ENCODE data around the gene NSD1.
"Not testable (repeated sequence)": the region's sequence is repeated elsewhere in the genome, so short reads cannot be mapped to it uniquely, and the experiment has no call there.

Gene NSD1

GRCh38 chr5:177290816-177291596, 157.4 kb downstream of the NSD1 start:
- DNase-seq (ENCODE audit: low read depth), result no peak

- no peak for DNase-seq (ENCODE audit: low read depth)
These were observed 158.2 kb downstream of the NSD1 start for GRCh38 chr5:177291735-177292134.

GRCh38 chr5:177293819-177294581, 160.4 kb downstream of the NSD1 start:
- no peak for DNase-seq (ENCODE audit: low read depth)

DNA sequence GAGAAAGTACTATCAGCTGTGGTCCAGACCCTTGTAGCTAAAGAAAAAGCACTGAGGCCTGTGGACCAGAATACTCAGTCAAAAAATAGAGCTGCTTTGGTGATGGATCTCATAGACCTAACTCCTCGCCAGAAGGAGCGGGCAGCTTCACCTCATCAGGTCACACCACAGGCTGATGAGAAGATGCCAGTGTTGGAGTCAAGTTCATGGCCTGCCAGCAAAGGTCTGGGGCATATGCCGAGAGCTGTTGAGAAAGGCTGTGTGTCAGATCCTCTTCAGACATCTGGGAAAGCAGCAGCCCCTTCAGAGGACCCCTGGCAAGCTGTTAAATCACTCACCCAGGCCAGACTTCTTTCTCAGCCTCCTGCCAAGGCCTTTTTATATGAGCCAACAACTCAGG, 161.1 kb downstream of the NSD1 start:
- DNase-seq (ENCODE audit: low read depth), result no peak

DNA sequence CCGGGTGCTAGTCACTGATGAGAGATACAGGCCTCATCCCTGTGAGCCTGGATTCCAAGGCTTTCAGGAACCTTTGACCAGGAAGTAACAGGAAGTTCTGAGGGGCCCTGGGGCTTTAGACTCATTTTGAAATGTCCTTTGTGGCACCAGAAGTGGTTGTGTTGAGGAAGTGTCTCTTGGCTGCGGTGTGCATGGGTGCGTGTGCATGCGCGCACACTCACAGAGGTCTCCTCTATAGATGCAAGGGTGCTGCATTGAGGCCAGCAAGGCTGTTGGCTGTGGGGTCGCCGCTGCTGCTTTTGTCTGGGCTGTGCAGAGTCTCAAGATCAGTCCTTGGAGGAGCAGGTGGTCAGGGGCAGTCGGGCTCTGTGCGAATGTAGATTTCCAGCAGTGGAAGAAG, 162.4 kb downstream of the NSD1 start:
- no peak for DNase-seq (ENCODE audit: low read depth)

GRCh38 chr5:177296581-177296980, 163.0 kb downstream of the NSD1 start:
- DNase-seq (ENCODE audit: low read depth), result no peak

GRCh38 chr5:177297922-177298321, 164.3 kb downstream of the NSD1 start:
- DNase-seq (ENCODE audit: low read depth), result no peak

- DNase-seq (ENCODE audit: low read depth), result no peak
These were observed 166.1 kb downstream of the NSD1 start for GRCh38 chr5:177299697-177300096.

- DNase-seq (ENCODE audit: low read depth), result peak; percentile 88
These were observed 166.8 kb downstream of the NSD1 start for GRCh38 chr5:177300236-177300880.

DNA sequence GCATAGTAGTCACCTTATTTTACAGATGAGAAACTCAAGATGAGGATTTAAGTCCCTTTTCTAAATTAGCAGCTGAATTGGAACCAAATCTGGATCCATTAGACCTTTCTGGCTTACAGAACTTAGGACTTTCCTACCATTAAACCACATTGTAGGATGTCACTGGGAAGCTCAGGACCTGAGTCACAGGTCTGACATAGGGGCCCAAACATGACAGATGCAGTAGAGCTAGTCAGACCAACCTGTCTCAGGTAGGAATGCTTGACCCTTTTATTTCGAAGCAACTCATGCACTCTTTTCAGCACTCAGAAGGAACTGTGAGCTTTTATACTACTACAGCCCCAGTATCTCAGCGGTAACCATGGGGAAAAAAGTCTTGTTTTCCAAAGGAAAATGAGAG, 167.4 kb downstream of the NSD1 start:
- DNase-seq (ENCODE audit: low read depth), result no peak

DNA sequence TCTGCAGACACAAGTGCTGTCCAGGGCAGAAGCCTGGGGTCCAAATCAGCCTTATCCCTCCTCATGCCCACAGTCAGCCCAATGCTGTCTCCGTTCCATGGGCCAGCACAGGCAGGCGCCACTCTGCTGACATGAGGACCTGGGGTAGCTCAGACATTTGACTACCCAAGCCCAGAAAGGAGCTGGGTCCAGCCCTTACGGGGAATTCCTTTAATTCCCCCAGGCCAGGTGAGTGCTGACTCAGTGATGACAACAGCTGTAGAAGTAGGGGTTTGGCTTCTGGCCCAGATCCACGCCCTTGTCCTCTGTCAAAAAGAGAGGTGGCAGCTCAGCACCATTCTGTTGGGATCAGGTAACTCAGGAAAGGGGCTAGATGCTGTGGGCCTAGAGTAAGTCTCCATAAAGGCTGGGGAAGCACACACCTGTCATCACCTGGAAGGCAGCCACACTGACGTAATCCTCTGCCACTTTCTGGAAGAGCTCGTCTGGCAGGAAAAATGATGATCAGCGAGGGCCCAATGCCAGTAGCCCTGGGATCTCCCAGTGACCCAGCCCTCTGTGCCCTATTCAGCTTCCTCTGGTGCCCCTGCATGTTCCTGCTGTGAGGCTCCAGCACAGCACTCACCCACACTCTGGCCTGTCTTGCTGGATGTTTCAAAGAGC, 168.1 kb downstream of the NSD1 start:
- no peak for DNase-seq (ENCODE audit: low read depth)

DNA sequence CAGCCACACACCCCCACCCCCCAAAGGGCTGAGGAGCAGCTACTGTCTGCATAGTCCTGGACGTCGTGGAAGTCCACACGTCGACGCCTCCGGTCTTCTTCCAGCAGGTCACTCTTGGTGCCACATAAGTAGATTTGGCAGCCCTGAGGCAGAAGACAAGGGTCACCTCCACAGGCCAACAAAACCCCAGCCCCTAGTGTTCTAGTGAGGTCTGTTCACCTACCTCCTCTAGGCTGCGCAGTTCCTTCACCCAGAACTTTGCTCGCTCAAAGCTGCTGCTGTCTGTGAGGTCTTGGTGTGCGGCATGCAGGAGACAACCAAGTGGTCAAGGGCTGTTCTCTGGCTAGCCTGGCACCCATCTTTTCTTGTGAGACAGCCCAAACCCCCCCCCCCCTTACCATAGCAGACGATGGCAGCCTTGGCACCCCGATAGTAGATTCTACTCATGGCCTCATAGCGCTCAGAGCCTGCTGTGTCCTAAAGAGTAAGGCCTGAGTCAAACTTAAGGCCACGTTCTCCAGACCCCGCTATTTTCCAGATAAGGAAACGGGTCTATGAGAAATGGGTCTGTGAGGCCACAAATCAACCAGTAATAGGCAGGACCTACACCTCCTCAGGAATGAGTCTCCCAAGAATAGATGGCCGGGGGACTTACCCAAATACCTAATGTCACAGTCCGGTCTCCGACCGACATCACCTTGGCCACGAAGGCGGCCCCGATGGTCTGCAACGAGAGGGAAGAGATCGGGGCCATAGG, 169.0 kb downstream of the NSD1 start:
- no peak for DNase-seq (ENCODE audit: low read depth)

DNA sequence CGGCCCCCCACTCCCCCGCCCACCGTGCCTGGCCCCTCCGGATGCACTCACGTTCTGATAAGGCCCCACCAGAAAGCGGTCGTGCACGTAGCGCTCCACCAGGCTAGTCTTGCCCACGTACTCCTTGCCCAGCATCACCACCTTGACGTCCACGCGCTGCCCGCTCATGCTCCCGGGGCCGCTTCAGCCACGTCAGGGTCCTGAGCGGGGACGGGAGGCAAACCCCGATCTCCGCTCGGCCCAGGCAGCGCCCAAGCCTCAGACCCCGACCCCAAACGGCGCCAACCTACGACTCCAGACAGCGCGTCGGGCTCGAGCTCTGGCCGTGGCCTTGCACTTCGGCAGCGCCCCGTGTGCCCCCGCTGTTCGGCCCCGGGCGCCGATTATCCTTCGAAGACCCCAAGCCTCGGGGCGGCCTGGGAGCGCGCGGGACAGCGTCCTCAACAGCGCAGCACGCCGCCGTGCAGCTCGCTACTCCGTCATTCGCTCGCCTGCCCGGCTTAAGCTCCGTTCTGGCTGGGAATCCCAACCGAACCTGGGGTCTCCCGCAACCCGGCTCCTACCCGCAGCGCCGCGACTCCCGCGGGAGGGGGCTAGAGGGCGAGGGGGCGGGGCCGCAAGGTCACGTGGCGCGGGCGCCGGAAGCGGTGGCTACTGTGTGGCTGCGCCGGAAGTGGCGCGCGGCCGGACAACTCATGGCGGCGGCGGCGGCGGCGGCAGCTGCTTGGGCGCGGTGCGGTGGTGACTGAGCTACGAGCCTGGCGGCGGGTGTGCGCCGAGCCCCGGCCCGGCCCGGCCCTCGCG, 169.8 kb downstream of the NSD1 start, which contains the start of the genes PRELID1 and RAB24:
Gene PRELID1 (plus strand): TSS at position 679 of the 804 bp plus-strand sequence. CDS start 187 bp downstream, outside the sequence.
Gene RAB24 (minus strand): TSS at position 599 of the 804 bp plus-strand sequence. CDS start 431 bp downstream, at position 168.
- DNase-seq (ENCODE audit: low read depth), result peak; percentile 83

DNA sequence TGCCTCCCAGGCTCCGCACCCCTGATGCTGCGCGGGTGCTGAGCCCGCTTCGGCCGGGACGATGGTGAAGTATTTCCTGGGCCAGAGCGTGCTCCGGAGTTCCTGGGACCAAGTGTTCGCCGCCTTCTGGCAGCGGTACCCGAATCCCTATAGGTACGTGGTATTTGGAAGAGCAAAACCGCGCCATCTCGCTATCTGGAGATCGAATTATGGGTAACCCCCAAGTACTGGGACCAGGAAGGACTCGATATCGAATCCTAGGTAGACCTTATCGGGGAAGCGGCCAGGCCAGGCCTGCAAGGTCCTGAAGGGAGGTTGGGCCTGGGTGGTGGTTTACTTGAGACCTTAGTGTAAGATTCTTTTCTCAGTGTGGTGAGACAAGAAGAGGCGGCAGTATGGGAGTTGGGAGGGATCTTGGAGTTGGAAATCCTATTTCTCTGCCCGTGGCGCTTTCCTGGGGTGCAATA, 170.4 kb downstream of the NSD1 start:
- DNase-seq (ENCODE audit: low read depth), result no peak

- DNase-seq (ENCODE audit: low read depth), result no peak
These were observed 171.0 kb downstream of the NSD1 start for GRCh38 chr5:177304392-177305119.

DNA sequence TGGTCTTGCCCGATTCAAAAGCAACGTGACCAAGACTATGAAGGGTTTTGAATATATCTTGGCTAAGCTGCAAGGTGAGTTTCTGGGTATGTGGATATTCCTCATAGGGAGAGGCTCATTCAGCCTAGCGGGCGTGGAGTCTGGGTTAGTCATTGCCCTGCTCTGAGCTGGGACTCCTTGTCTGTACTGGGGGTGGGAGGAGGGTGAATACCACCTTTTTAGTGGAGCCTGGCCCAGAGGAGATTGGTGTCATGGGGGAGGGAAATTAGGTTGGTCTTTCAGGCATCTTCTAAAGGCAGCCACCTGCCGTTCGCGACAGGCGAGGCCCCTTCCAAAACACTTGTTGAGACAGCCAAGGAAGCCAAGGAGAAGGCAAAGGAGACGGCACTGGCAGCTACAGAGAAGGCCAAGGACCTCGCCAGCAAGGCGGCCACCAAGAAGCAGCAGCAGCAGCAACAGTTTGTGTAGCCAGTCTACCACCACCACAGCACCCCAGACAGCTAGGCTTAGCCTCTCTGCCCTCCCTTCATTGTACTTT, 172.6 kb downstream of the NSD1 start:
- DNase-seq (ENCODE audit: low read depth), result not testable (repeated sequence)

DNA sequence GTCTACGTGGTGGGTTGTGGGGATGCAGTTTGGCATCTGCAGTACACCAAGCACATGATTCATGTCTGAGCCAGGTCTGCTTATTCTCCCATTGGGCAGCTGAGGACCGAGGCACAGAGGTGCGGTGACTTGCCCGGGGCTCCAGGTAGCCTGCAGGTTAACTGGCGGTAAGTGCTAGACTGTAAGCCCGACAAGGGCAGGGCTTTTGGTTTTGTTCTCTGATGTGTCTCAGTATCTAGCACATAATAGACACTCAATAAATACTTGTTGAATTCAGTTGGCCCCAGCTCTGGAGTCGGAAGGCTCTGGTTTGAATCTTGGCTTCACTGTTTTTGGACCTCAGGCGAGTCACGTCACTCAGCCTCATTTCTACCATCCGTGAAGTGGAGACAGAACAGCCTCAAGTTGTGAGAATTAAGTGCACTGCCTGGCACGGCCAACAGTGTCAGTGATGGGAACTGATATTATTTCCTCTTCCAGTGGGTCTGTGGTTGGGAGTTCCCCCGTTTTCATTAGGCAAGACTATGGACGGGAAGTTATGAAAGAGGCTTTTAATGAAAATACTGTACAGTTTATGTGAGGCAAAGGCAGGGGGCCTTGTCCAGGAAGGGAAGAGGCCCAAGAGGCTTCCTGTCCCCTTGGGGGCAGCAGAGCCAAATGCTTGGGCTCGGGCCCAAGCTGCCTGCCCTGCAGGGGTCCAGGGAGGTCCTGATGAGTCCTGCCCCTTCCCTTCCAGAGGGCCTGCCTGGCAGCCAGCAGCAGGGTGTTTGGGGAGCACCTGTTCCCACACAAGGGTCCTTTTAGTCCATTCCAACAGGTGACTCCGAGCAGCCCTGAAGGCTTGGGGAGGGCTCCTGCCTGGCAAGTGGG, 173.3 kb downstream of the NSD1 start:
- DNase-seq (ENCODE audit: low read depth), result peak; percentile 90

All from iris pigment epithelial cell (primary cell).